Neural cell (in vitro differentiated cells): ENCODE data around the gene CLN6. TPM values are rescaled to one million over a fixed set of nuclear protein-coding genes. Genes with fewer than 3 reads are reported as not detected.

ENCODE experiments used
- H2AFZ ChIP-seq: fragments of 200-600, 300-800 bp; sonication (generic), shearing (Covaris generic); 2 replicates; pipeline ENCODE4 v1.6.0; 2014; ENCODE audit warnings: low read depth, mild to moderate bottlenecking, antibody characterized with exemption, low read length, moderate library complexity
- H3F3A ChIP-seq: fragments of 200-600 bp; shearing (Covaris generic); 2 replicates; pipeline ENCODE4 v1.6.1; 2016; ENCODE audit warnings: mild to moderate bottlenecking, moderate library complexity, mixed read lengths, antibody characterized with exemption, low read length; ENCODE audit not compliant: insufficient read depth, poor library complexity, severe bottlenecking
- H3K27ac ChIP-seq: fragments of 200-600, 300-800 bp; sonication (generic), shearing (Covaris generic); 2 replicates; pipeline ENCODE4 v1.5.1; 2014; ENCODE audit warnings: mild to moderate bottlenecking, low read length, moderate library complexity
- H3K27me3 ChIP-seq: fragments of 300-800, 200-600 bp; sonication (generic), shearing (Covaris generic); 2 replicates; pipeline ENCODE4 v1.6.0; 2014; ENCODE audit warnings: mild to moderate bottlenecking, low read depth, low read length, moderate library complexity; ENCODE audit not compliant: insufficient read depth
- H3K36me3 ChIP-seq: fragments of 300-800, 200-600 bp; sonication (generic), shearing (Covaris generic); 2 replicates; pipeline ENCODE4 v1.5.1; 2014; ENCODE audit warnings: mild to moderate bottlenecking, antibody characterized with exemption, low read length, moderate library complexity; ENCODE audit not compliant: insufficient read depth
- H3K4me2 ChIP-seq: fragments of 300-800, 200-600 bp; sonication (generic), shearing (Covaris generic); 2 replicates; pipeline ENCODE4 v1.6.0; 2014; ENCODE audit warnings: mild to moderate bottlenecking, low read length
- H3K4me3 ChIP-seq: fragments of 300-800, 200-600 bp; sonication (generic), shearing (Covaris generic); 2 replicates; pipeline ENCODE4 v1.5.1; 2014; ENCODE audit warnings: mild to moderate bottlenecking, low read length, moderate library complexity
- H3K79me2 ChIP-seq: fragments of 200-600 bp; shearing (Covaris generic); replicated peaks from 2 replicates; pipeline ENCODE4 v1.6.0; 2014; ENCODE audit warnings: mild to moderate bottlenecking, low read length, moderate library complexity; ENCODE audit not compliant: insufficient read depth
- H3K9ac ChIP-seq: fragments of 300-800, 200-600 bp; sonication (generic), shearing (Covaris generic); 2 replicates; pipeline ENCODE4 v1.6.1; 2016; ENCODE audit warnings: mild to moderate bottlenecking, low read length, mixed read lengths
- H3K9me2 ChIP-seq: fragments of 200-600 bp; shearing (Covaris generic); 2 replicates; pipeline ENCODE4 v1.6.1; 2016; ENCODE audit warnings: mild to moderate bottlenecking, low read length, mixed read lengths; ENCODE audit not compliant: insufficient read depth
- H3K9me3 ChIP-seq: fragments of 200-600, 300-800 bp; sonication (generic), shearing (Covaris generic); 2 replicates; pipeline ENCODE4 v1.6.1; 2016; ENCODE audit warnings: mild to moderate bottlenecking, mixed run types, low read length, moderate library complexity, mixed read lengths
- H4K20me1 ChIP-seq: fragments of 200-600 bp; shearing (Covaris generic); 2 replicates; pipeline ENCODE4 v1.6.1; 2016; ENCODE audit warnings: mild to moderate bottlenecking, mixed run types; ENCODE audit not compliant: insufficient read depth
- EP300 ChIP-seq: fragments of 450-650 bp; conservative IDR thresholded peaks from 2 replicates; pipeline ENCODE4 v1.6.1; 2014; ENCODE audit warnings: antibody characterized with exemption, mild to moderate bottlenecking, moderate library complexity; ENCODE audit not compliant: poor library complexity, severe bottlenecking
- EZH2 ChIP-seq: fragments of 200-600, 300-800 bp; shearing (Covaris generic), sonication (generic); IDR thresholded peaks from 2 replicates; pipeline ENCODE4 v1.6.1; 2014; ENCODE audit warnings: antibody characterized with exemption, low read length, borderline replicate concordance, mild to moderate bottlenecking; ENCODE audit not compliant: insufficient read depth, poor library complexity, severe bottlenecking
- MXI1 ChIP-seq: fragments of 450-650 bp; conservative IDR thresholded peaks from 2 replicates; pipeline ENCODE4 v1.6.1; 2014; ENCODE audit warnings: antibody characterized with exemption, mild to moderate bottlenecking; ENCODE audit not compliant: poor library complexity, severe bottlenecking
- POLR2AphosphoS5 ChIP-seq: IDR thresholded peaks from 2 replicates; pipeline ENCODE4 v1.6.1; 2012
- RAD21 ChIP-seq: fragments of 450-650 bp; conservative IDR thresholded peaks from 2 replicates; pipeline ENCODE4 v1.6.1; 2014; ENCODE audit warnings: antibody characterized with exemption, mild to moderate bottlenecking, moderate library complexity
- SMC3 ChIP-seq: fragments of 450-650 bp; conservative IDR thresholded peaks from 2 replicates; pipeline ENCODE4 v1.6.1; 2014; ENCODE audit warnings: antibody characterized with exemption, mild to moderate bottlenecking, moderate library complexity; ENCODE audit not compliant: poor library complexity
- TAF1 ChIP-seq: IDR thresholded peaks from 2 replicates; pipeline ENCODE4 v1.6.1; 2012; ENCODE audit warnings: low read depth
- polyA plus RNA-seq: library from polyadenylated mRNA; depleted of rRNA; stranded (reverse); fragments of >200 nt; gene quantifications from 2 replicates; pipeline ENCODE4 v1.2.3, GENCODE V29; 2014
- TF ChIP-seq, protein P1 (sequence below): fragments of 450-650 bp; IDR thresholded peaks from 2 replicates; pipeline ENCODE4 v1.5.1; 2014; ENCODE audit warnings: antibody characterized with exemption, mild to moderate bottlenecking, moderate library complexity; ENCODE audit not compliant: poor library complexity, severe bottlenecking
- TF ChIP-seq, protein P2 (sequence below): IDR thresholded peaks from 2 replicates; pipeline ENCODE4 v1.6.1; 2012; ENCODE audit warnings: borderline replicate concordance

CLN6 gene
- polyA plus RNA-seq, 1 donor from 2014 or later: 4.9 TPM

- H3K27me3 ChIP-seq: no peaks in the 10 kb centered on the region
- TF ChIP-seq, protein P1, sequence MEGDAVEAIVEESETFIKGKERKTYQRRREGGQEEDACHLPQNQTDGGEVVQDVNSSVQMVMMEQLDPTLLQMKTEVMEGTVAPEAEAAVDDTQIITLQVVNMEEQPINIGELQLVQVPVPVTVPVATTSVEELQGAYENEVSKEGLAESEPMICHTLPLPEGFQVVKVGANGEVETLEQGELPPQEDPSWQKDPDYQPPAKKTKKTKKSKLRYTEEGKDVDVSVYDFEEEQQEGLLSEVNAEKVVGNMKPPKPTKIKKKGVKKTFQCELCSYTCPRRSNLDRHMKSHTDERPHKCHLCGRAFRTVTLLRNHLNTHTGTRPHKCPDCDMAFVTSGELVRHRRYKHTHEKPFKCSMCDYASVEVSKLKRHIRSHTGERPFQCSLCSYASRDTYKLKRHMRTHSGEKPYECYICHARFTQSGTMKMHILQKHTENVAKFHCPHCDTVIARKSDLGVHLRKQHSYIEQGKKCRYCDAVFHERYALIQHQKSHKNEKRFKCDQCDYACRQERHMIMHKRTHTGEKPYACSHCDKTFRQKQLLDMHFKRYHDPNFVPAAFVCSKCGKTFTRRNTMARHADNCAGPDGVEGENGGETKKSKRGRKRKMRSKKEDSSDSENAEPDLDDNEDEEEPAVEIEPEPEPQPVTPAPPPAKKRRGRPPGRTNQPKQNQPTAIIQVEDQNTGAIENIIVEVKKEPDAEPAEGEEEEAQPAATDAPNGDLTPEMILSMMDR: no peak
- TF ChIP-seq POLR2AphosphoS5: no peak
- TF ChIP-seq, protein P2, sequence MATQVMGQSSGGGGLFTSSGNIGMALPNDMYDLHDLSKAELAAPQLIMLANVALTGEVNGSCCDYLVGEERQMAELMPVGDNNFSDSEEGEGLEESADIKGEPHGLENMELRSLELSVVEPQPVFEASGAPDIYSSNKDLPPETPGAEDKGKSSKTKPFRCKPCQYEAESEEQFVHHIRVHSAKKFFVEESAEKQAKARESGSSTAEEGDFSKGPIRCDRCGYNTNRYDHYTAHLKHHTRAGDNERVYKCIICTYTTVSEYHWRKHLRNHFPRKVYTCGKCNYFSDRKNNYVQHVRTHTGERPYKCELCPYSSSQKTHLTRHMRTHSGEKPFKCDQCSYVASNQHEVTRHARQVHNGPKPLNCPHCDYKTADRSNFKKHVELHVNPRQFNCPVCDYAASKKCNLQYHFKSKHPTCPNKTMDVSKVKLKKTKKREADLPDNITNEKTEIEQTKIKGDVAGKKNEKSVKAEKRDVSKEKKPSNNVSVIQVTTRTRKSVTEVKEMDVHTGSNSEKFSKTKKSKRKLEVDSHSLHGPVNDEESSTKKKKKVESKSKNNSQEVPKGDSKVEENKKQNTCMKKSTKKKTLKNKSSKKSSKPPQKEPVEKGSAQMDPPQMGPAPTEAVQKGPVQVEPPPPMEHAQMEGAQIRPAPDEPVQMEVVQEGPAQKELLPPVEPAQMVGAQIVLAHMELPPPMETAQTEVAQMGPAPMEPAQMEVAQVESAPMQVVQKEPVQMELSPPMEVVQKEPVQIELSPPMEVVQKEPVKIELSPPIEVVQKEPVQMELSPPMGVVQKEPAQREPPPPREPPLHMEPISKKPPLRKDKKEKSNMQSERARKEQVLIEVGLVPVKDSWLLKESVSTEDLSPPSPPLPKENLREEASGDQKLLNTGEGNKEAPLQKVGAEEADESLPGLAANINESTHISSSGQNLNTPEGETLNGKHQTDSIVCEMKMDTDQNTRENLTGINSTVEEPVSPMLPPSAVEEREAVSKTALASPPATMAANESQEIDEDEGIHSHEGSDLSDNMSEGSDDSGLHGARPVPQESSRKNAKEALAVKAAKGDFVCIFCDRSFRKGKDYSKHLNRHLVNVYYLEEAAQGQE: no peak
- TF ChIP-seq TAF1: no peak
- TF ChIP-seq EZH2: no peak
- TF ChIP-seq MXI1: no peak
- no peak for TF ChIP-seq EP300
- TF ChIP-seq SMC3: no peak
- TF ChIP-seq RAD21: no peak
- H3K9ac ChIP-seq: no peak overlapping the region
- H3K9me3 ChIP-seq: no peaks in the 10 kb centered on the region
- H3K4me2 ChIP-seq: no peak overlapping the region
- H3F3A ChIP-seq: no peaks in the 10 kb centered on the region
- no peak overlapping the region for H2AFZ ChIP-seq
- H3K27ac ChIP-seq: no peak overlapping the region
- H4K20me1 ChIP-seq: no peaks in the 10 kb centered on the region
- H3K9me2 ChIP-seq: no peaks in the 10 kb centered on the region
- H3K36me3 ChIP-seq: no peaks in the 10 kb centered on the region
- no peaks in the 10 kb centered on the region for H3K79me2 ChIP-seq
- H3K4me3 ChIP-seq: no peak overlapping the region
Measured at GRCh38 chr15:68249058-68249713, 19.7 kb upstream of the CLN6 start.

DNA sequence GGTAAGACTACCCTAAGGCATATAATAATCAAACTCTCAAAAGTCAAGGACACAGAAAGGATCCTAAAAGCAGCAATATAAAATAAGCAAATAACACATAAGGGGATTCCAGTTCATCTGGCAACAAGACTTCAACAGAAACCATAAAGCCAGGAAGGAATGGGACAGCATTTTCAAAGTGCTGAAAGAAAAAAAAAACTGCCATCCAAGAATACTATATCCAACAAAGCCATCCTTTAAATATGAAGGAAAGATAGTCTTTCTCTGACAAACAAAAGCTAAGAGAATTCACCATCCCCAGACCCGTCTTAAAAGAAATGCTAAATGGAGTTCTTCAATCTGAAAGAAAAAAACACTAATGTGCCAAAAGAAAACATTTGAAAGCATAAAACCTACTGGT lies 14.7 kb upstream of the CLN6 start:
- no peak overlapping the region for H3K4me3 ChIP-seq
- TF ChIP-seq RAD21 (no peak), EP300 (no peak), TAF1 (no peak), POLR2AphosphoS5 (no peak), EZH2 (no peak), MXI1 (no peak), SMC3 (no peak)
- TF ChIP-seq, protein P2: no peak
- TF ChIP-seq, protein P1: no peak
- no peaks in the 10 kb centered on the region for H3K79me2 ChIP-seq
- no peaks in the 10 kb centered on the region for H4K20me1 ChIP-seq
- no peaks in the 10 kb centered on the region for H3K9me2 ChIP-seq
- H3K27me3 ChIP-seq: no peaks in the 10 kb centered on the region
- no peaks in the 10 kb centered on the region for H3K36me3 ChIP-seq
- no peak overlapping the region for H3K27ac ChIP-seq
- no peak overlapping the region for H3K9ac ChIP-seq
- H3F3A ChIP-seq: no peaks in the 10 kb centered on the region
- H3K4me2 ChIP-seq: no peak overlapping the region
- no peaks in the 10 kb centered on the region for H3K9me3 ChIP-seq
- no peak overlapping the region for H2AFZ ChIP-seq
